Measurements from ENCODE around the gene PIMREG.
"Not testable (repeated sequence)": the region's sequence is repeated elsewhere in the genome, so short reads cannot be mapped to it uniquely, and the experiment has no call there.

Gene PIMREG

DNA sequence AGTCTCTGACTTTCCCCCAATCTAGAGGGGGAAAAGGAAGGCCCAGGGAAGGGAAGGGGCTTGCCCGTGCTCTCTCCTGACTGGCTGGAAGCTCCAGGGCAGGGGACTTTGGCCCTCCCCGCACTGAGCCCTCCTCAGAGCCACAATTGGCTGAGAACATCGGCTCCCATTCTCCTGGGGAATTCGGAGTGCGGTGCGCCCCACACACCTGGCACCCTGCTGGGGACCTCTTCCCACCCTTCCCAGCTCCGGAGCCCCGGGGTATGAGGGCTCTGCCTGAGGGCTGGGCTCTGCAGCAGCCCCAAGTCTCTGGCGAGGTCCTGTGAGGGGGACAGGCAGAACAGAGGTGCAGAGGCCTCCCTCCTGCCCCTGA lies 36.0 kb downstream of the PIMREG start:
- no peak for DNase-seq

DNA sequence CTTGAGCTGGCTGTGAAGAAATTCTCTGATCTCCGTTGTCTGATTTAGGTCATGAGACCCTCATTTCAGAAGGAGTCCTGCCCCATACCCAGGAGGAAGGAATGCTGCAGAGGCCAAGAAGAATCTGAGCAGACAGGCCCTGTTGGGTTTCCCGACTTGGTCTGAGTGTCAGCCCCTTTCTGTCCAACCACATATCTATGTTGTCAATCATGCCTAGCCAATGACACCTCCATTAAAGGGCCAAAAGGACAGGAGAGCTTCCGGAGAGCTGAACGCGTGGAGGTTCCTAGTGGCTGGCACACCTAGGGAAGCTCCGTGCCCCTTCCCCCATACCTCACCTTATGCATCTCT lies 37.8 kb downstream of the PIMREG start:
- DNase-seq = no peak

DNA sequence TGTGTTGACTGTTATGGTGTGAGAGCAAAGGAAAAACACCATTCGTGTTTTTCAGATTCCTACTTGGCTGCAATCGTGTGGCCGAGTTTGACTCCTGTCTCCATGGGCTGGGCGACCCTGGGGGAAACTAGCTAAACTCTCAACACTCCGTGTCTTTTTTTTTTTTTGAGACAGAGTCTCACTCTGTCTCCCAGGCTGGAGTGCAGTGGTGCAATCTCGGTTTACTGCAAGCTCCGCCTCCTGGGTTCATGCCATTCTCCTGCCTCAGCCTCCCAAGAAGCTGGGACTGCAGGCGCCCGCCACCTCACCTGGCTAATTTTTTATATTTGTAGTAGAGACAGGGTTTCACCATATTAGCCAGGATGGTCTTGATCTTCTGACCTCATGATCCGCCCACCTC lies 38.5 kb downstream of the PIMREG start:
- DNase-seq = not testable (repeated sequence)

DNA sequence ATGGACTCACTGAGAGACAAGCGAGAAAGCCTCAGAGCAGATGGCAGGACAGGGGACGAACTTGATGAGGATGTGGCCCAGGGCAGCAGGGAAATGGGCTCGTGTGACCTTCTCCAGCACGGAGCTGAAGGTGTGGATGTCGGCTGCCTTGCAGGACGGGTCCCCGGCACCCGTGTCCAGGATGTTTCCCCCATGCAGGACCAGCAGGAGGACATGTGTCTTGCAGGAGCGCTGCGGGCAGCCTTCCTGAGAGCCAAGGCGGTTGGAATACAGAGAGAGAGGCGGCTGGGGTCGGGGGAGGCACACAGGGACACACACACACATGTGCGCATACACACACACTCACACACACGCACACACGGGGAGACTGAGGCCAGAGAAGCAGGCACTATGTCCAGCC lies 39.3 kb downstream of the PIMREG start:
- no peak for DNase-seq

DNA sequence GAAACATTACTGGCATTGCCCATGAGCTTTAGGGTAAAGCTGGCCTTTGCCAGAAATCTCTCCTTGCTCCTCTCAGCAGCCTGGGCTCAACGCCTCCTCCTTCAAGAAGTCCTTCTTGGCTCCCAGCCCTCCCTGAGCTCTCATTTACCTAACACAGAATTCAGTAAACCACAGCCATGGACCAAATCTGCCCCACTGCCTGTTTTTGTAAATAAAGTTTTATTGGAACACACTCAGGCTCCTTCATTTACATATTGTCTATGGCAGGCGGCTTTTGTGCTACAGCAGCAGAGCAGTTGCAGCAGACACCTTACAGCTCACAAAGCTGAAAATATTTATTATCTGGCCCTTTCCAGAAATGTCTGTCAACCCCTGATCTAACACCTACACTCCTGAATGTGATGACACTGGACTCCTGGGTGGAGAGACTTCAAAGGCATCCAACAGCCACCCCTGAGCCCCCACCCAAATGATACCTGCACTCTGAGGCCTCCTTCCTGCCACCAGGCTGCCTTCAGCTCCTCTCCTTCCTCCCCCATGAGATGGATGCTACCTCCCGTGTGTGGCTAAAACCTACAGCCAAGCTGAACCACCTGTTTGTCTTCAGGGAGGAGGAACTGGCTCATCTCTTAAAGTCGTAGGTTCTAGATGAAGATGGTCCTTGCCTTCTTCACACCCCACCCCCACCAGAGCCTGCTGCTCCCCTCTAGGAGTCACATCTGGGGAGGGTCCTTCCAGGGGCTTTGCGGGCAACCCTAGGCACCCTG lies 41.6 kb downstream of the PIMREG start:
- no peak for DNase-seq

DNA sequence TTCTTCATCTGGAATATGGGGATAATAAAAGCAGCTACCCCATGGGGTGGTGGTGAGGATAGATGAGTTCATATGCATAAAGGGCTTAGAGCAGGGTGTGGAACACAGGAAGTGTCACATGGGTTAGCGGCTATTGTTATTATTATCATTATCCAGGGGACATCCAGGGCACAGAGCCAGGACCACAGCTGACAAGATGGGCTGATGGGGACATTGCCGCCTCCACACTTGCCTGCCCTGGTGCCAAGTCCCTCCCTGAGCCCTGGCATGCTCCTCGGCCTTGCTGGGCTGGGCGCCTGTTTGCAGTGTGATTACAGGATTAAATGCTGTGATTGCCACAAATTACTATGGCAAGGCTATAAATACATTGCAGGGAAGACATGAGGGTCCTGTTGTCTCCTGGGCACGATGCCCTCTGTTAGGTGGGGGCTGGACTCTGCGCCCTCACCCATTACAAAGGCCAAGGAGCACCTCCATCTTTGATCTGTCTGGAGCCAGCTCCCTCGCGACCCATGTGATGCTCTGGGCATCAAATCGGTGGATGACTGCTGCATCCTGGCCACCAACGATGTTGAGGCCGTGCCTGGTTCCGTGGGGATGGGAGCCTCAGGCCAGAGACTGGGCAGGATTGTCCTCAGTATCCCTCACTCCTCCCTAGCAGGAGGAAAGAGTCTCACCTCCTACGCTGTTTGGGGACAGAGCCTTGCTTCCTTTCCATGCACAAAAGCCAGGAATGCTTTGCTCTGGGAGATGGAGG lies 43.2 kb downstream of the PIMREG start:
- DNase-seq = no peak

DNA sequence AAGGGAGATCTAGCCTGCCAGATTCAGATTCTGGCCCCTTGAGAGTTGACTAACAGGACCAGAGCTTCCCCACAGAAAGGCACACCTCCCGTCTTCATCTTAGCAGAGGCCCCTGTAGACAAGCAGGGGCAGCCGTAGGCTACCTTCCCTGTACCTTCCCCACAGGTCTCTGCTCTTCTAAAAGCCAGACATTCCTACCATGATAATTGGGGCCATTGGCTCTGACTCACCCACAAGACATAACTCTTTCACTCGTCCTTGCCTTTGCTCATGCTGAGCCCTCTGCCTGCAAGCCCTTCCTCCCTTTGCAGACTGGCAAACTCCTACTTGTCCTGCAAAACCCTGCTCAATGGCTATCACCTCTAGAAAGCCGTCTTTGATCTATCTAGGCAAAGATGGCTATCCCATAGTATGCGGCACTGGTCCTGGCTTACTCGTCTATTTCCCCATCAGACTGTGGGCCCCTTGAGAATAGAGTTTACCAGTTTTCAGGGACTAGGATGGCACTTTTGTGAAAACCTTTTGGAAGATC lies 43.8 kb downstream of the PIMREG start:
- DNase-seq = no peak

DNA sequence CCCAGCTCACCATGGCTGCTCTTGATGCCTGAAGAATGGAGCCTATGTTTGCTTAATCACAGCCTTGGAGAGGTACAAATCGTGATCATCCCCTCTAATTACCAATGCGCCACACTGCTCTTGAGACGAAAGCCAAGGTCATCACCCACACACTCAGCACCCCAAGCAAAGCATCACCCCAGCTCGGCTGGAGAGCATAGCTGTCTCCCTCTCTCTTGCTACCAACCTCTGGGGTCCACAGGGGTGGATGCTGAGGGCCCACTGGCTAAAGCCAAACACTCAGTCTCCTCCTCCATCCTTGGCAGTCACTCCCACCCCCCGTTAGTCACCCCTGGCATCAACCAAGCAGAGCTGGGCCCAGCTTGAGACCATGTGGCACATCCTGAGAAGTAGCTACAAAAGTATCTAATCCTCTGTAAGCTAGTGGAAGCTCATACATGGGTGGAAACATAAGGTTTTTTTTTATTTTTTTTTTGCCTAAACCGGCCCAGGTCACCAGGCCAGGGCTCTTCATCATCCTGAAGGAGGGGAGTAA lies 44.8 kb downstream of the PIMREG start:
- no peak for DNase-seq

DNA sequence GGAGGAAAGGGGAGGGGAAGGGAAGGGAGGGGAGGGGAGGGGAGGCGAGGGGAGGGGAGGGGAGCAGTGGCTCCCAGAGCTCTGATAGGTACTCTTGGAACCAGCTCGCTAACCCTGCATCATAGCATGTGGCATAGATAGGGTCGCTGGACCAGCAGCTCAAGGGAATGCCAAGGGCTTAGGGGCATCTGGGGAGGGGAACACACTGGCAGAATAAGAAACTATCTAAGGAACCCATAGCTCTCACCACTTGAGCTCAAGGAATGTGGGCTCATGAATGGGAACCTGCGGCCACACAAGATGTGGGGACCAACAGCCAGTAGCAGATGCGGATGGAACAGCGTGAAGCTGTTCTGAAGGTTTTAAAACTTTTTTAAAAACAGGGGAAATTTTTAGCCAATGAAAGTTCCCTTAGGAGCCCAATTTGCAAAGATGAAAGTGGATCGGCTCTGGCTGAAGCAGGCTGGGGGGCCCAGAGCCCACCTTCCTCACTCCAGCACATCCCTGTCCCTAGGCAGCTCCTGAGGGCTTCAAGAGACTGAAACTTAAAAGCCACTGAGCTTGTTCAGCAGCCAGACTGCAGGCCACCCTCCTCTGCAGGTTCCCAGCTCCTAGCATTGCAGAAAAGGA lies 46.9 kb downstream of the PIMREG start:
- no peak for DNase-seq

DNA sequence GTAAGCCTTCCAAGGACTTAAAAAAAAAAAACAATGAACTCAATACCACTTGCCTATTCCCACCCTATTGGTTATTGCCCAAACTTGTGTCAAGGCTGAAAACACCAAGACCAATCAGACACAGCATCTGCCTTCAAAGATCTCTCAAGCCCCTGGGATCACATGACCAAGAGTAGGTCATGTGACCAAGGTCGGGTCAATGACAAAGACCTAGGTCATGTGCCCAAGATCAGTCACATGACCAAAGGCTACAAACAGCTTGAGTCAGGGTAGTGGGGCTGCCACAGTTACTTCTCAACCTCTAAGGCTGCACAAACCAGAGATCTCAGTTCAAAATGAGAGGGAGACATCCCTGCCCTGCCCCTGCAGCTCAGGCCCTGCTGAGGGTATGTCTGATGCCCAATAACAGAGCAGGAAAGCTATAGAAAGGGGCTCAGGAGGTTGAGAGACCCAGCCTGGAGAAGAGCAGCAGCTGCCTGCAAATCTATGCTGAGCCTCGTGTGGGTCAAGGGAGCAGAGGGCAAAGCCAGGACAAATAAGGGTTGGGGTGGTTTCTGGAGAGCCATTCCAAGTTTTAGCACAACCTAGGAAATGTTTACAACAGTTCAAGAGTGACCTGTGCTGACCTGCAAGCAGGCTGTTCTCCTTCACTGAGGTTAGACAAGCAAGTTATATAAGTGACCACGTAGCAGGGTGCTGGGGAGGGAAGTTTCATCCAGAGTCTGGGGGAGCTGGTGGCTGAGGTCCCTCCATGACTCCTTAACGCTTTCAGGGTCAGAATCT lies 48.8 kb downstream of the PIMREG start:
- DNase-seq = no peak

DNA sequence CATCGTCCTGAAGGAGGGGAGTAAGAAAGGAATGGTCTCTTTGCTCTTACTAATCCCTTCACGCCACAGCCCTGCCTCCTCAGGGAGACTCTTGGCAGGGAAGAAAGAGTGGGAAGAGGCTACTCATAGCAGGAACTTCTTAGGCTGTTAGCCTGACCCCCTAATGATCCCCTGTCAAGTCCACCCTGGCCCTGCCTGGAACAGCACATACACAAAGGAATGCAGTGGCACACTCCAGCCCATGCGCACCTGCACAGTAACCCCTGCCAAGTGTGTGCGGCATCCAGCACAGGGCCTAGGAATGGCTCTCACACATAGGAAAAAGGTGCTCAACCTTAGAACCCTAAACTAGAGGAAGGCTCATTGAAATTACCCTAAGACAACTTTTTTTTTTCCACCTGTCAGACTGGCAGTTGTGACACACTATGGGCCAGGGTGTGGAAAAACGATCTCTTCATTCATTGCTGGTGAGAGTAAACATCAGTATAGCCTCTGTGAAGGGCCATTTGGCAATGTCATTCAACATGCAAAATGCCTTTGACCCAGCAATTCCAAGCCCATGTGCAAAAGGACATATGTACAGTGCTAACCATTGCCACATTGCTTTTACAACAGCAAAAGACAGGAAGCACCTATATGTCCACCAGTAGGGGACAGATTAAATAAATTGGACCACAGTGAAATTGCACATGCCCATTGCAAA lies 50.1 kb downstream of the PIMREG start:
- DNase-seq = no peak

DNA sequence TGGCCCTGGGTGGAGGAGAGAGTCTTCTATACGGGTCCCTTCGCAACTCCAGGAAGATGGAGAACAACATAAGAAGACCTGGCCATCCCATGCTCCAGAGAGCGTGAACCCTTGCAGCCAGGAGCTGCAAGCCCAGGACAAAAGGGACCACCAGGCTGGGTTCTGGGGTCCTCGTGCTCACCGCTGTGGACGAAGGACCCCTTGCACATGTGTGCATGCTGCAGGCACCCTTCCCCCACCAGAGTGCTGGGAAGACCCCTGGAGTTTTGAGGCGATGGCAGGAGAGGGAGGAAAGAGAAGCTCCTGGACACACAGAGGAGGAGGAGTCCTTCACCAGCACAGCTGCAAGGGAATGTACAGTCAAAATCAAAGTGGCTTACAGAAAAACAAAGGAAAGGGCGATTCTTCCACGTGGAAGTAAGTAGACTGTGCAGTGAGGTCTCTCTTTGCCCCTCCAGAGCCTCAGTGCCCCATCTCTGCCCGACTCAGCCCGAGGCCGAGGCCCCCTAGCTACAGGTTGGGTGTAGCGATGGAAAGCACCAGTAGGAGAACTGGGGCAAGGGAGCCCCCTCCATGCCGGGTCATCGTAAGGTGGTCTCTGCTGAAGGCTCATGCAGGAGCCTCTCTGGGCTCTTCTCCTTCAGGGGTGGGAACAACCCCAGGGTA lies 51.3 kb downstream of the PIMREG start:
- DNase-seq = no peak

DNA sequence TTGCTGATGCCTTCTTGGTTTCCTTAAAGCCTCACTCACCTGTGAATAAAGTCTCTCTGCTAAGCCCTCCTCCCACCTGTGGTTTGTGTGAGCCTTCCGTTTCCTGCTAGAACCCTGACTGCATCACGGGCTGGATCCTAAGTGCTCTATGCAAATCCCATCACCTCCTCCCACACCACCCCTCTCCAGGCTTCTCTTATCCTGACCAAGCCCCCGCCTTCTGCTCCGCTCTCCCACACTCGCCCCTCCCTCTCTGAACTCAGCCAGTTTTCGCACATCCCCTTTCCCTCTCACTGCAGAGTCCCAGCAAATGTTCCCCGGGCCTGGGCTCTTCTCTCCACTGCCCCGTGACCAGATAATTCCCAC lies 51.8 kb downstream of the PIMREG start:
- no peak for DNase-seq

DNA sequence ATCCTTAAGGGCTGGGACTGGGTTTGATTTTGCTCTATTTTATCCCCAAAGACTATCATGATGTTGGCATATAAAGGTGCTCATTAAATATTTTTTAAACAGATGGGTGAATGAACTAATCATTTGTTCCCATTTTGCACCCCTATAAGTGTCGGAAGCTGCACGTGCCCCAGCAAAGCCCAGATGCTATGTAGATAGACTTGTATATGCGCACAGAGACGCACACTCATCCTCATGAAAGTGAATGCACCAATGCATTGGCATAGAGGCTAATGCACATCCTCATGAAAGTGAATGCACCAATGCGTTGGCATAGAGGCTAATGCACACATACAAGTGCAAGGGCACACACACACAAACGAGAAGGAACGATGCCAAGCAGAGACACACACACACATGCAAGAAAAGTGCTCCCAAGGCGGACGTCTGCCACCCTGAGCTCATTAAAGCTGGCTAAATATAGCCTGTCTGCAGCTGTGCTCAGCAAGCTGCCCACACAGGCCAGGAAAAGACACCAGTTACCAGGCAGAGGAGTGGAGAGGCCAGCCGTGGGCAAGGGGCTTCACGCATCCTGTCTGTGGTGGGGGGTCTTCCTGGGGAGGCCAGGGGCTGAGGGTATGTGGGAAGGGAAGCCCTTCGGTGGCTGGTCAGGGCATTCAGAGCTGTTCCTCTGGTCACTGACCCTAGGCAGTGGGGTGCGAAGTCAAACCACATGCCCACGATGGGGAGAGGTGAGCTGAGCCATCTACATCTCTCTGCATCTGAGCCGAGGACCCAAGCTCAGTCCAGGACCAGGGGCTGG lies 52.6 kb downstream of the PIMREG start:
- DNase-seq = no peak

DNA sequence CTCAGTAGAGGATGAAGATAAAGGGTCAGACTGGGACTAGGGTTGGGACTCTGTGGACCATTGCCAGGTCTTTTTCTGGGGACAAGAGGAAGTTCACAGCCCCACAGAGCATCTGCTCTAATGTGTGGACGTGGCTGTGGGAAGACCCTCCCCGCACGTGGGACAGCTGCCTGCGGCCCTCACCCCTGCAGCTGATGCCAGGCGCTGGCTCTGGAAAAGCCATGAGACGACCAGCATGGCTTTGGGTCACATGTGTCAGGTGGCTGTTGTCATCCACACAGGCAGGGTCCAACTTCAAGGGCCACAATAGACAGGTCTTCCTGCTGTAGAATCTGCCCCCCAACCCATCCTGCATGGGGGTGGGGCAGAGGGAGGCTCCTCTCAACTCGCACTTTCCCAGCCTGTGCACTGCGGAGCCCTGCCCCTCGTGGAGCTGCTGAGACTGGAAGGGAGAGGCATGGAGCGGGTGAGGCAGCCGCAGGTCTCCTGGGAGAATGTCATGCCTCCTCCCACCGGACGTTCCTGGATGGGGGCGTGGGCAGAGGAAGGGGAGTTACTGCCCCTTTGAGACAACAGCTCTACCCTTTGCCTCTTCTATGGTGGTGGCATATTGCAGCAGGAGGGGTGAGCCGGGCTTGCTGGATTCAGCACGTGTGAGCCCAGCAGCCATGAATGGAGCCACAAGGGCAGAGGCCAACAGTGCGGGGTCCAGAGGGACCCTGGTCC lies 53.4 kb downstream of the PIMREG start:
- DNase-seq = no peak

DNA sequence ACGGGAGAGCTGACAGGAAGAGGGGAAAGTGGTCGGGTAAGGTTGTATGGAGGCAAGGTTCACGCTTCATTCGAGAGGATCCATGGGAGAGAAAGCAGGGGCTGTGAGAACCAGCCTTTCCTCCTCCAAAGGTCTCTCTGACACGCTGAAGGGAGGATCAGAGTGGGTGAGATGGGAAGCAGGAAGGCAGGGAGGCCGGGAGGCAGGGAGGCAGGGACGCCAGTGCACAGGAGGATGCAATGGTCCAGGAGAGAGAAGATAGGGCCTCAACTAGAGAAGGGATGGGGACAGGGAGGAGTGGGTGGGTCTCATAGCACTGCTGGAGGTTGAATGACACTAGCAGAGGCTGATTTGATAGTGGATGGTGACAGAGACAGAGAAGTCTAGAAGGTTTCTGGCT lies 54.1 kb downstream of the PIMREG start:
- DNase-seq = no peak

DNA sequence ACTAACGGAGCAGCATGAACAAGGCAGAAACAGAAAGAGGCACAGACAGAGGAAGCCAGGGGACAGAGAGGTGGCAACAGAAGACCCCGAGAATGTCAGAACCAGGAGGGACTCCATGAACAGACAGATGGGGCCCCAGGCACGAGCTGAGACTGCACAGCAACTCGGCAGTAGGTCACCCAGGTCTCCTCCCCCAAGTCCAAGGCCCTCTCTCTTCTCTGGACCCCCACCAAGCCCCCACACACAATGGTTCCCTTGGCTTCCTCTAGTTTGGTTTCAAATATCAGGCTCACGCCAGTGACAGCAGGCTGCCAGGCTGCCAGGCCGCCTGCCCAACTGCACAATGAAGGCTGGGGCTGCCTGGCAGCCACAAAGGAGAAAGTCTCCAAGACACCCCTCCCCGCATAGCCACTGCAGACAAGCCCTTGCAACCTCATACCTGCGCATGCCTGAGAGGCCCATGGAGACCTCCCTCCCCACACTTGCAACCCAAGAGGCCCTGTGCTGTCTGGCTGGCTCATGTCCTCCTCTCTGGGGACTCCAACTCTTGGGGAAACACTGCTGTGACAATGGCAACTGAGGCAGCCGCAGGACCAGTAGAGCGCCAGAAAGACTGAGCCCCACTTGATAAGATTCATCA lies 54.8 kb downstream of the PIMREG start:
- no peak for DNase-seq

Measured in NCI-H1930 (cell line).